Measurements from ENCODE around the gene TMEM41A. TPM values are rescaled to one million over a fixed set of nuclear protein-coding genes. Genes with fewer than 3 reads are reported as not detected.

Gene TMEM41A
- polyA plus RNA-seq, 1 donor from 2014 or later: 12.9 TPM

DNA sequence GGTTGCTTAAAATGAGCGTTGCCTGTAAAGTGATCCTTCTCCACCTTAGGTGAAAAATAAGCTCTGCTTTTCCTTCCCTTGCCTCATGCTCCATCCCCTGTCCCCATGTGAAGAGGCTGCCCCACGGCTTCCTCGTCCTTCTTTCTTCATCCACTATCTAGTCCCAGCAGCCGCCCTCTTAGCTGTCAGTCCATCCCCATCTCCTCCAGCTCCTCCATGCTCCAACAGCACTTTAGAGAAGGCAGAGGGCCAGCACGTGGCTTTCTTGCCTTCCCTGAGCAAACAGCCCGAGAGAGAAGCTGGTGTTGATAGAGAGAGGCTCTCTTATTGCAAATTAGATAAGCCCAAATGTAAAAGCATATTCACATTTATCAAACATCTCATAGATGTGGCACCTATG, 9.0 kb upstream of the TMEM41A start:
- no peaks in the 10 kb centered on the region for H3K27me3 ChIP-seq (ENCODE audit: insufficient read depth, low read depth, low read length)
- no peak overlapping the region for H3K4me3 ChIP-seq (ENCODE audit: low read length)
- no peaks in the 10 kb centered on the region for H3K36me3 ChIP-seq (ENCODE audit: insufficient read depth, low read length)
- no peak overlapping the region for H3K9ac ChIP-seq (ENCODE audit: low read length)
- no peak overlapping the region for H2AFZ ChIP-seq (ENCODE audit: low read depth, low read length)
- H4K20me1 ChIP-seq (ENCODE audit: insufficient read depth): no peaks in the 10 kb centered on the region
- no peaks in the 10 kb centered on the region for H3K79me2 ChIP-seq (replicated peaks; ENCODE audit: insufficient read depth, low read length)
- no peaks in the 10 kb centered on the region for H3K9me2 ChIP-seq (ENCODE audit: insufficient read depth, low read length)
- no peak overlapping the region for H3K27ac ChIP-seq (ENCODE audit: low read length)
- H3K4me2 ChIP-seq (ENCODE audit: low read length): no peak overlapping the region
- no peaks in the 10 kb centered on the region for H3F3A ChIP-seq (ENCODE audit: insufficient read depth, low read length, poor library complexity, severe bottlenecking)
- H3K9me3 ChIP-seq (ENCODE audit: low read length): no peaks in the 10 kb centered on the region
- TF ChIP-seq MXI1 (conservative IDR thresholded peaks at IDR 0.05; ENCODE audit: poor library complexity, severe bottlenecking) (no peak), REST (IDR thresholded peaks at IDR 0.05; ENCODE audit: borderline replicate concordance) (no peak), POLR2AphosphoS5 (IDR thresholded peaks at IDR 0.05) (no peak), EZH2 (IDR thresholded peaks at IDR 0.05; ENCODE audit: borderline replicate concordance, insufficient read depth, low read length, poor library complexity, severe bottlenecking) (no peak), EP300 (conservative IDR thresholded peaks at IDR 0.05; ENCODE audit: poor library complexity, severe bottlenecking) (no peak), TAF1 (IDR thresholded peaks at IDR 0.05; ENCODE audit: low read depth) (no peak)
- TF ChIP-seq, protein P1, sequence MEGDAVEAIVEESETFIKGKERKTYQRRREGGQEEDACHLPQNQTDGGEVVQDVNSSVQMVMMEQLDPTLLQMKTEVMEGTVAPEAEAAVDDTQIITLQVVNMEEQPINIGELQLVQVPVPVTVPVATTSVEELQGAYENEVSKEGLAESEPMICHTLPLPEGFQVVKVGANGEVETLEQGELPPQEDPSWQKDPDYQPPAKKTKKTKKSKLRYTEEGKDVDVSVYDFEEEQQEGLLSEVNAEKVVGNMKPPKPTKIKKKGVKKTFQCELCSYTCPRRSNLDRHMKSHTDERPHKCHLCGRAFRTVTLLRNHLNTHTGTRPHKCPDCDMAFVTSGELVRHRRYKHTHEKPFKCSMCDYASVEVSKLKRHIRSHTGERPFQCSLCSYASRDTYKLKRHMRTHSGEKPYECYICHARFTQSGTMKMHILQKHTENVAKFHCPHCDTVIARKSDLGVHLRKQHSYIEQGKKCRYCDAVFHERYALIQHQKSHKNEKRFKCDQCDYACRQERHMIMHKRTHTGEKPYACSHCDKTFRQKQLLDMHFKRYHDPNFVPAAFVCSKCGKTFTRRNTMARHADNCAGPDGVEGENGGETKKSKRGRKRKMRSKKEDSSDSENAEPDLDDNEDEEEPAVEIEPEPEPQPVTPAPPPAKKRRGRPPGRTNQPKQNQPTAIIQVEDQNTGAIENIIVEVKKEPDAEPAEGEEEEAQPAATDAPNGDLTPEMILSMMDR (IDR thresholded peaks at IDR 0.05; ENCODE audit: poor library complexity, severe bottlenecking): no peak

- Histone ChIP-seq H3K36me3 (ENCODE audit: insufficient read depth, low read length) (no peaks in the 10 kb centered on the region), H3K27me3 (ENCODE audit: insufficient read depth, low read depth, low read length) (no peaks in the 10 kb centered on the region), H2AFZ (ENCODE audit: low read depth, low read length) (no peak overlapping the region), H4K20me1 (ENCODE audit: insufficient read depth) (no peaks in the 10 kb centered on the region), H3K79me2 (replicated peaks; ENCODE audit: insufficient read depth, low read length) (no peaks in the 10 kb centered on the region), H3K4me3 (ENCODE audit: low read length) (no peak overlapping the region), H3K9ac (ENCODE audit: low read length) (no peak overlapping the region), H3K9me3 (ENCODE audit: low read length) (no peaks in the 10 kb centered on the region), H3F3A (ENCODE audit: insufficient read depth, low read length, poor library complexity, severe bottlenecking) (no peaks in the 10 kb centered on the region), H3K9me2 (ENCODE audit: insufficient read depth, low read length) (no peaks in the 10 kb centered on the region), H3K4me2 (ENCODE audit: low read length) (no peak overlapping the region), H3K27ac (ENCODE audit: low read length) (no peak overlapping the region)
- TF ChIP-seq RAD21 (conservative IDR thresholded peaks at IDR 0.05) (no peak), EP300 (conservative IDR thresholded peaks at IDR 0.05; ENCODE audit: poor library complexity, severe bottlenecking) (no peak), REST (IDR thresholded peaks at IDR 0.05; ENCODE audit: borderline replicate concordance) (no peak)
These were observed 5.8 kb upstream of the TMEM41A start for GRCh38 chr3:185504636-185505035.
